ENCODE measurements around the gene GAS7.

Gene GAS7

DNA sequence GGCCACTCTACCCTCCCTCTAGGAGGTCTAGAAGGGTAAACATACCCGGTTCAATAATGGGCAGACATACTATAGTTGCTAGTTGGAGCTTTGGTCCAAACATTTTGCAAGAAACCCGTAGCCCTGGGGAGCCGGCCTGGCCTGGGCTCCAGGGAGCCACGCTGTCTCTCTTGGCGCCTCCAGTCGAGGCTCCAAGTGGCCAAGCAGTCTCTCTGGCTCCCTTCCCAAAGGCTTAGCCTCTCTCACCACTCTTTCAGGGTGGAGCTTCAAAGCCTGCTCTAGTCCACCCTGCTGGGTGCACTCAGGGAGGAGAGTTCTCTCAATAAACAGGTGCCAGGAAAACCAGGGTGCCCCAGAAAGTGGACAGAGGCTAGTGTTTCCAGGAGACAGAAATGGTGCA, 325.6 kb downstream of the GAS7 start:
- DNase-seq (ENCODE audit: low read depth in 1 of 2, low spot score in 1 of 2): no peak
- in situ Hi-C loops (cut with HindIII; ENCODE audit: low pct_unique_long_range_greater_than_20kb, low sequenced_read_pairs): no loop called here
- TF ChIP-seq JUND (IDR thresholded peaks at IDR 0.05; ENCODE audit: low read depth): no peak

DNA sequence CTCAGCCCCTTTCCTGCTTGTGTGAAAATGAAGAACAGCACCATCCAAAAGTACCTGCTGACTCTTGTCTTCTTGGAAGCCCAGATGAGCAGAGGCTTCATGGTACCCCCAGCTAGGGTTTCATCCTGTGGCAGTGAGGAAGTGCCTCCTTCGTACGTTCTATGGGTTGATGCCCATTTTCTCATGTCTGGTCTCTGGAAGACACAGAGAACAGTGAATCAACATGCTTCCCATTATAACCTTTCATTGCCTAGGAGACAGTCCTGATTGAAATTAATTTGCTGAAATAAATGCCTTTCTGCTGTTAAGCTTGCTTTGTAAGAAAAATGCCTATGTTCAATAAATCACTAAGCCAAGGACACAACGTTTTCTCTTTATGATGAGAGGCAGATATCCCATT, 329.9 kb downstream of the GAS7 start:
- no peak for TF ChIP-seq JUND (IDR thresholded peaks at IDR 0.05; ENCODE audit: low read depth)
- no peak for DNase-seq (ENCODE audit: low read depth in 1 of 2, low spot score in 1 of 2)
- in situ Hi-C loops (cut with HindIII; ENCODE audit: low pct_unique_long_range_greater_than_20kb, low sequenced_read_pairs): no loop called here

DNA sequence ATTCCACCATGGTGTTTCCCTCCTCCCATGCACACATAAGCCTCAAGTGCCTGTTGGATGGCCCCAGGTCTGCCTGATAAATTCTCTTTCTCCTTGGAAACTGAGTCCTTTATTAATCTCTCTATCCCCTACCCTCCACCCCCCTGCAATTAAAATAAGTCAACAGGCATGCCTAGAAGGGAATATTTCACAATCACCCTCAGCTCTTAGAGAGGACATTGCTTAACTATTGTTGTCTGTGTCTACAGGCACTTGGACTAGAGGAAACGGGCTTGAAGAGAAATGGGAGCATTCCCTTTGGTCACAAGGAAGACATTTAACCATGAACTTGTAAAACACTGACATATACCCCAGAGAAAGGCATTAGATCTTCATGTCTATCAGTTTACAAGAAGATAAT, 332.8 kb downstream of the GAS7 start:
- in situ Hi-C loops (cut with HindIII; ENCODE audit: low pct_unique_long_range_greater_than_20kb, low sequenced_read_pairs): no loop called here
- DNase-seq (ENCODE audit: low read depth in 1 of 2, low spot score in 1 of 2): no peak
- TF ChIP-seq JUND (IDR thresholded peaks at IDR 0.05; ENCODE audit: low read depth): no peak

DNA sequence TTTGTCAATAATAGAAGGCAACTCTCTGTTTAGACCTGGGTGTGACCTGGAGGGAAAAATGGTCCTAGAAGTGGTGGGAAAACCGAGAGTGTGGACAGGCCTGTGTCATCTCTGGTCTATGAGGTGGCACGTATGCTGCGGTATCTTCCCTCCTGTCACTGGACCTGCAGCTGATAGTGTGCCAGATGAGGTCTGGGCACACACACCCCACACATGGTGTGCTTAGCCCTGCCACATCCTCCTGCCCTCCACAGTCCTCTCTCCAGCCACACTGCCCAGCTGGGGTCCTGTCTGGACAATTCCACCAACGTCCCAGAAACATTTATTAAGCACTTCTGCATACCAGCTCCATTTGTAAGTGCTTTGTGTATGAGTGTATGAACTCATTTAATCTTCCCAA, 335.5 kb downstream of the GAS7 start:
- in situ Hi-C loops (cut with HindIII; ENCODE audit: low pct_unique_long_range_greater_than_20kb, low sequenced_read_pairs): no loop called here
- DNase-seq (ENCODE audit: low read depth in 1 of 2, low spot score in 1 of 2): no peak
- TF ChIP-seq JUND (IDR thresholded peaks at IDR 0.05; ENCODE audit: low read depth): no peak

DNA sequence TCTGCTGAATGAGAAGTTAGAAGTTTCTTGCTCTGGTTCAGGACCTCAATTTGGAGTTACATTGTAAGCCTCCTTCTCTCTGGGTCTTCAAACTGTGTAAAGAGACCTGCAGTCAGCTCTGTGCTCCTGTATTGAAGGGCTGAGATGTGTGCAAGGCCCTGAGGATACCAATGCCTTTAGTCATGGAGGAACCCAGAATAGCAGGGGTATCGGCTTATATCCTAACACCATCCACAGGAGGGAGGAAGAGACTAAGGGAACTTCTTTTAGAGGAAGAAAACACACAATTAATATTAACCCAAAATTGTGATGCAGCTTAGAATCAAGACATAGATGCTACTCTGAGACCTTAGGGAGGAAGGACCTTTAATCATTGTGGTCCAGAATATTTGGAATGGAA, 336.2 kb downstream of the GAS7 start:
- TF ChIP-seq JUND (IDR thresholded peaks at IDR 0.05; ENCODE audit: low read depth): no peak
- in situ Hi-C loops (cut with HindIII; ENCODE audit: low pct_unique_long_range_greater_than_20kb, low sequenced_read_pairs): no loop called here
- DNase-seq (ENCODE audit: low read depth in 1 of 2, low spot score in 1 of 2): no peak

DNA sequence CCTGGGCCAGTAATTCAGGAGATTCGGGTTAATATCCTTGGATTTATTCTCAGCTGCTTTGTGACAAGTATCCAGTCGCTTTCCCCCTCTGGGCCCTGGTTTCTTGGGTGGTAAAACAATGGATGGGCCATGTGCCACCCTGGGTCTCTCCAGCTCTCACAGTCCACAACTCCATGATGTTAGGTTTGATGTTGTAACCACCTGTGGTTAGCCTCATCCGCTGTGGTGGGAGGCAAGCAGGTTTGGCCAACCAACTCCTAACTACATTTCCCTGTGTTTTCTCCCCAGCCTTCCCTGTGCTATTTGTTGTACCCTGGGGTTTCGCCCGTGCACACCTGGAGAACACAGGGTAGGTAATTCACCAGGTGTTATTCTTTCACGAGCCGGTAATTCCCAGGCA, 337.6 kb downstream of the GAS7 start:
- TF ChIP-seq JUND (IDR thresholded peaks at IDR 0.05; ENCODE audit: low read depth): no peak
- in situ Hi-C loops (cut with HindIII; ENCODE audit: low pct_unique_long_range_greater_than_20kb, low sequenced_read_pairs): no loop called here
- DNase-seq (ENCODE audit: low read depth in 1 of 2, low spot score in 1 of 2): no peak
